Left ventricle myocardium inferior (tissue), 1 donor: ENCODE measurements around the gene DHX16. TPM values are rescaled to one million over a fixed set of nuclear protein-coding genes. Genes with fewer than 3 reads are reported as not detected.
"Not testable (repeated sequence)": the region's sequence is repeated elsewhere in the genome, so short reads cannot be mapped to it uniquely, and the experiment has no call there.

Experiments
- DNase-seq: peaks from one replicate; pipeline ENCODE4 v3.0.0-alpha.2; 2020
- H3K27ac ChIP-seq: fragments of 200-600 bp; replicated peaks from 2 replicates; pipeline ENCODE4 v1.8.0; 2021
- H3K27me3 ChIP-seq: fragments of 200-600 bp; 2 replicates; pipeline ENCODE4 v1.8.0; 2021; ENCODE audit warnings: low read depth
- H3K36me3 ChIP-seq: fragments of 200-600 bp; 2 replicates; pipeline ENCODE4 v1.8.0; 2021
- H3K4me1 ChIP-seq: fragments of 200-600 bp; 2 replicates; pipeline ENCODE4 v1.8.0; 2021
- H3K4me3 ChIP-seq: fragments of 200-600 bp; 2 replicates; pipeline ENCODE4 v1.8.0; 2021; ENCODE audit warnings: mild to moderate bottlenecking, moderate library complexity
- H3K9me3 ChIP-seq: fragments of 200-600 bp; replicated peaks from 2 replicates; pipeline ENCODE4 v1.8.0; 2021
- intact Hi-C: fragments of 100-400 bp; cut with micrococcal nuclease; formaldehyde crosslinking; loops from one replicate; pipeline ENCODE4 v1.11.0; 2022
- long read RNA-seq: library from polyadenylated mRNA; unstranded; transcript quantifications from one replicate; pipeline ENCODE4 v2.0.0, GENCODE V29; 2021
- total RNA-seq: library from RNA; stranded (reverse); fragmentation: NEBNext Ultra II Directional; extraction: Animal tissue kit (Norgen Biotek cat#: 25700); gene quantifications from one replicate; pipeline ENCODE4 v1.2.1, GENCODE V29; 2021
- TF ChIP-seq, protein P1 (sequence below): fragments of 200-600 bp; IDR thresholded peaks from 2 replicates; pipeline ENCODE4 v1.8.0; 2021; ENCODE audit warnings: antibody characterized with exemption, mild to moderate bottlenecking, borderline replicate concordance
- donor health status: DM: no; HTN: yes; CAD: no; lungs with severe emphysema.

The DHX16 gene
- total RNA-seq = 22.1 TPM
- long read RNA-seq, transcript DHX16-202 (20 exons, 3,445 nt) = major isoform, 23 of 38 reads
- long read RNA-seq, partial matches to known transcripts = 12 of 38 reads
- long read RNA-seq, other reads (novel, unspliced or antisense) = 3 of 38 reads

DNA sequence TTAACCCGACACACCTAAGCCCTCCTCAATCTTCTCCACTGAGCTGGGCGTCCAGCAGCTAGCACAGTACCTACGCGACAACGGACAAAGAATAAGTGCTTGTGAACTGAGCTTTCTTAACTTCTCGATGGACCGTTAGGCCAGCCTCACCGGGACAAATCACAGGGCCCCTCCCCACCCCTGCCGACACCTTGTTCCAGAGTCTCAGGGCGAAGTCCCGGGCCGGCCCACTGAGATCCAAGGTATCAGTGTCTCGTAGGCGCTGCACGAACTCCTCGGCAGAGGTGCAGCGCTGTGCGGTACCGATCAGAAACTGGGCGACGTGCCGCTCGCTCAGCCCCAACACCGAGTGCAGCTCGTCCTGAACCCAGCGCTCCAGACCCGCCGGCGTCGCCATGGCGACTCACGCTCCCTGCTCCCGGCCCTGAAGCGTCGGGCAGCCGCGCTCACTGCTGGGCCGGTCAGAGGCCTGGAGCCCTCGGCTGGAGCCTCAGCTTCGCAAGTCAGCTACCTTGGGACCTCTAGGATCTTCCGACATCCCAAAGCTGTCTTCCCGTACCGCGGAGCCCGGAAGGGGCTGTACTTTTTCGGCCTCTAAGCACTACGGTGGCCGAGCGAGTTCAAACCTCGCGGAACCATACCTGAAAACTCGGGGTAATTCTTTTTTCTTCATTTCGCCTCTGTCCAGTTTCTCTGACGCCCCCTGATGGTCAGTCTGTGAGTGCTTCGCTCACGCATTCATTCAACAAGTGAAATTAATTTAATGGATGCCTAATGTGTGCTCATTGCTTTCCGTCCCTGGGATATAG is at the start of gene DHX16:
DHX16 (minus strand) TSS at position 562 of the 809 bp plus-strand sequence; CDS start at position 397, 165 bp downstream.
- TF ChIP-seq, protein P1, sequence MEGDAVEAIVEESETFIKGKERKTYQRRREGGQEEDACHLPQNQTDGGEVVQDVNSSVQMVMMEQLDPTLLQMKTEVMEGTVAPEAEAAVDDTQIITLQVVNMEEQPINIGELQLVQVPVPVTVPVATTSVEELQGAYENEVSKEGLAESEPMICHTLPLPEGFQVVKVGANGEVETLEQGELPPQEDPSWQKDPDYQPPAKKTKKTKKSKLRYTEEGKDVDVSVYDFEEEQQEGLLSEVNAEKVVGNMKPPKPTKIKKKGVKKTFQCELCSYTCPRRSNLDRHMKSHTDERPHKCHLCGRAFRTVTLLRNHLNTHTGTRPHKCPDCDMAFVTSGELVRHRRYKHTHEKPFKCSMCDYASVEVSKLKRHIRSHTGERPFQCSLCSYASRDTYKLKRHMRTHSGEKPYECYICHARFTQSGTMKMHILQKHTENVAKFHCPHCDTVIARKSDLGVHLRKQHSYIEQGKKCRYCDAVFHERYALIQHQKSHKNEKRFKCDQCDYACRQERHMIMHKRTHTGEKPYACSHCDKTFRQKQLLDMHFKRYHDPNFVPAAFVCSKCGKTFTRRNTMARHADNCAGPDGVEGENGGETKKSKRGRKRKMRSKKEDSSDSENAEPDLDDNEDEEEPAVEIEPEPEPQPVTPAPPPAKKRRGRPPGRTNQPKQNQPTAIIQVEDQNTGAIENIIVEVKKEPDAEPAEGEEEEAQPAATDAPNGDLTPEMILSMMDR = peak; percentile 93
- intact Hi-C loops = no loop called here
- Histone ChIP-seq H3K9me3 (no peaks in the 10 kb centered on the region), H3K36me3 (peaks cover 53% of the 10 kb centered on the region), H3K27ac (peak within 1 kb of the TSS; percentile 87), H3K27me3 (no peaks in the 10 kb centered on the region), H3K4me1 (peaks cover 25% of the 10 kb centered on the region), H3K4me3 (peak within 1 kb of the TSS; percentile 89)
- DNase-seq = peak; percentile 96

DNA sequence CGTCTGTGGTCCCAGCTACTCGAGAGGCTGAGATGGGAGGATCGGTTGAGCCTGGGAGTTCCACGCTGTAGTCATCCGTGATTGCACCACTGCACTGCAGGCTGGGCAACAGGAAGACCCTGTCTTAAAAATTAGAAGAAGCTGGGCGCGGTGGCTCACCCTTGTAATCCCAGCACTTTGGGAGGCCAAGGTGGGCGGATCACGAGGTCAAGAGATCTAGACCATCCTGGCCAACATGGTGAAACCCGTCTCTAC is 49.1 kb upstream of the DHX16 start:
- Histone ChIP-seq H3K36me3 (peaks cover 42% of the 10 kb centered on the region), H3K4me3 (peak overlapping the region; percentile 95), H3K4me1 (peaks cover 86% of the 10 kb centered on the region), H3K27ac (peak overlapping the region; percentile 98)
- DNase-seq, H3K27me3 ChIP-seq, H3K9me3 ChIP-seq: not testable (repeated sequence)
- intact Hi-C loops = loop anchor here (2.0 kb wide), 1 partner anchor 43 kb away; no protein-coding TSS in a partner anchor

DNA sequence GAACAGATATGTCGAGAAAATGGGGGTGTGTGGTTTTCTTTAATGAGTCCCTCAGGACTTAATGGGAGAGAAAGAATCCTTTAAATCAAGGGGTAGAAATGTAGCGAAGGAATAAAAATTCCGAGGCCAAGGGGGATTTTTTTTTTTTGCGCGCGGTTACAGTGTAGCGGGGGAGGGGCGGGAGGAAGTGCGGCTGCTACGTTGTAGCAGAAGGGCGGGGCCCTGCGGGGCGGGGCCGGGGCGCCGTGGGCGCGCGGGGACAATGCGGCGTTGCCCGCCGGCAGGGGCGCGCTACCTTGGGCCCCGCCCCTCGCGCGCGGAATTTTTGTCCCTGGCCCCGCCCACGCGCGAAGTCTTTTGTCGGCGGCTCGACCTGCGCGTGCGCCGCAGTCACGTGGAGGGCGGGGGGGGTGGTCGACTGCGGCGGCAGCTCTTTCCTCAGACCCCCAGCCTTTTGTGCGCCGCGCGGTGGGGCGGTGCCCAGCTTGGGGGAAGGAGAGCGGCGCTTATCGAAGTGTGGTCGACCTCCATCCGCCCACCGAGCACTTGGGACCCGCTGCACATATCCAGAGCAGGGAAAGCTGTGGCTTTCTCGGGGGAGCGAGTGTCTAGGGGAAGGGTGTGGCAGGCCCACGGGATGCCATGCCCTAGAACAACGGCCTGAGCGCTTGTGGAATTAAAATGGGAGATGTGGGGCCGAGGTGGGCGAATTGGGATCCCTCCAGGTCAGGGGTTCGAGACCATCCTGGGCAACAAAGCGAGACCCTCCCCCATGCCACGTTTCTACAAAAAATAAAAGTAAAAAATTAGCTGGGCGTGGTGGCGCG is 48.6 kb upstream of the DHX16 start:
- peak; percentile 93 for DNase-seq
- no peaks in the 10 kb centered on the region for H3K27me3 ChIP-seq
- intact Hi-C loops = loop anchor here (2.0 kb wide), 1 partner anchor 43 kb away; no protein-coding TSS in a partner anchor
- H3K4me1 ChIP-seq = peaks cover 88% of the 10 kb centered on the region
- H3K9me3 ChIP-seq = no peaks in the 10 kb centered on the region
- peak overlapping the region; percentile 98 for H3K27ac ChIP-seq
- H3K4me3 ChIP-seq = peak overlapping the region; percentile 95
- TF ChIP-seq, protein P1 = peak; percentile 67
- peaks cover 36% of the 10 kb centered on the region for H3K36me3 ChIP-seq

DNA sequence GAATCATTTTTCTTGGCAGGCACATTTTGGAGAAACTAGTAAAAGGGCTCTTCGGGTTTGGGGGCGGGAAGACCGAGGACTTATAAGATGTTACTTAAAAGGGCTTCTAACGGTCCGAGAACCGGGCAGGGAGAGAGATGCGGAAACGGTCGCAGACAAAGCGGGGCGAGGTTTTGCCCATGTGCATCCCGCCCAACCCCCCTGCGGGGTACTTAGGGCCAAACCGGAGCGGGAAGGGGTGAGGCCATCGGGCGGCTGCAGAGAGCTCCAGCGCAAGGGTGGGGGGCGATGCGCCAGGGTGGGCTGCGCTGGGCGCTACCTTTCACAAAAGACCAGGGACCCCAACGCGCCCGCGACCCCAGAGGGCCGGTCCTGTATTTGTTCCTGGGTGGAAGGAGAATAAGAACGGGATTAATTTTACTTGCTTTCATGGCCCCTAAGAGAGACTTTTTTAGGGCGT is 48.0 kb upstream of the DHX16 start:
- peaks cover 31% of the 10 kb centered on the region for H3K36me3 ChIP-seq
- no peaks in the 10 kb centered on the region for H3K27me3 ChIP-seq
- peak; percentile 75 for DNase-seq
- peaks cover 86% of the 10 kb centered on the region for H3K4me1 ChIP-seq
- peak overlapping the region; percentile 98 for H3K27ac ChIP-seq
- H3K9me3 ChIP-seq = no peaks in the 10 kb centered on the region
- peak overlapping the region; percentile 95 for H3K4me3 ChIP-seq
- TF ChIP-seq, protein P1 = no peak
- intact Hi-C loops = no loop called here

DNA sequence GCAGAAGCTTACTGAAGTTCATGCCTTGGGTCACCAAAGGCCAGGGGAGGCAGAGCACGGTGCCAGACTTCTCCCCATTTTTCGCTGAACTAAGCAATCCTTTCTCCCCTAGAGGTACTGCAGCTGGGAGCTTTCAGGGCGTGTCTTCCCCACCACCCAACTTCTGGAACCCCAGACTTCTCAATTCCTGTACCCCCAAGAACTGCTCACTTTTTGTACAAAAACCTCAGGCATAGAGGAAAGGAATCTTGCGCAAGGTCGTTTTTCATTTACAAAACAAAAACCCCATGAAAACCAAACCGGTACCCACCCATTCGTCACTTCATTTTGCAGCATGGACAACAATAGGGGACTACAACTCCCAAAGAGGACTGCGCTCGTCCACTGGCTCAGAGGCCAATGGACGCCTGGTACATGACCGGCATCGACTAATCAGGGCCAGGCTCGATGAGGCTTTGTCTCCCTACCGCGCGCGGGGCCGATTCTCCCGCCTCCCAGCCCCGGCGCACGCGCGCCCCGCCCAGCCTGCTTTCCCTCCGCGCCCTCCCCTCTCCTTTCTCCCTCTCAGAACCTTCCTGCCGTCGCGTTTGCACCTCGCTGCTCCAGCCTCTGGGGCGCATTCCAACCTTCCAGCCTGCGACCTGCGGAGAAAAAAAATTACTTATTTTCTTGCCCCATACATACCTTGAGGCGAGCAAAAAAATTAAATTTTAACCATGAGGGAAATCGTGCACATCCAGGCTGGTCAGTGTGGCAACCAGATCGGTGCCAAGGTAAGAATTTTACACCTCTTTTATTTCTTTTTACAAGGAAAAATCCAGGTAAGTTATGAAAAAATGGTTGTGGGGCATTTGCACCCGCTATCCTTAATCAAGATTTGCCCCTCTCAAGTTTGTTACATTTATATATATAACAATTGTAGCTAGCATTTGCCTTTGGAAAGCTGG is 47.3 kb upstream of the DHX16 start, which contains the start of gene TUBB:
TUBB (plus strand) TSS at position 562 of the 947 bp plus-strand sequence; CDS start at position 717, 155 bp downstream.
- intact Hi-C loops = no loop called here
- DNase-seq = peak; percentile 98
- no peaks in the 10 kb centered on the region for H3K27me3 ChIP-seq
- H3K27ac ChIP-seq = peak within 1 kb of the TSS; percentile 98
- peak within 1 kb of the TSS; percentile 95 for H3K4me3 ChIP-seq
- TF ChIP-seq, protein P1 = peak; percentile 21
- peaks cover 26% of the 10 kb centered on the region for H3K36me3 ChIP-seq
- peaks cover 79% of the 10 kb centered on the region for H3K4me1 ChIP-seq
- H3K9me3 ChIP-seq = no peaks in the 10 kb centered on the region
